Pancreas (tissue), 10 donors: ENCODE measurements around the gene AANAT. TPM values are rescaled to one million over a fixed set of nuclear protein-coding genes. Genes with fewer than 3 reads are reported as not detected.

Experiments
- ATAC-seq, 4 donors: fragments of 200-7000 bp; cut with Tn5 transposase; one replicate each; pipeline versions ENCODE4 v1.8.0 to v1.9.1; 2020; ENCODE audit warnings: mild to moderate bottlenecking in 4 of 4, moderate library complexity in 4 of 4
- DNase-seq, 6 donors: peaks; one replicate each; pipeline ENCODE4 v3.0.0-alpha.2; 2020
- FAIRE-seq: peaks from 2 replicates; lab custom pipeline; 2012; peaks lifted over from hg19 to GRCh38; lab: Jason Lieb, UNC
- H3K27ac ChIP-seq, 4 donors: fragments of 200-600 bp; sonication (generic); 1 replicate in 3 of 4; 2 replicates in 1 of 4; pipeline versions ENCODE4 v1.5.0 to v1.8.0; 2020
- H3K27me3 ChIP-seq, 4 donors: fragments of 200-600 bp; one replicate each; pipeline ENCODE4 v1.8.0; 2021
- H3K36me3 ChIP-seq, 3 donors: fragments of 200-600 bp; sonication (generic) in 1 of 3; one replicate each; pipeline versions ENCODE4 v1.5.0 to v1.8.0; 2020 to 2021
- H3K4me1 ChIP-seq, 3 donors: fragments of 200-600 bp; one replicate each; pipeline ENCODE4 v1.8.0; 2021
- H3K4me3 ChIP-seq, 4 donors: fragments of 200-600 bp; sonication (generic) in 2 of 4; one replicate each; pipeline versions ENCODE4 v1.5.0 to v1.8.0; 2020 to 2021
- H3K9me3 ChIP-seq, 4 donors: fragments of 200-600 bp; one replicate each; pipeline ENCODE4 v1.8.0; 2021
- CTCF ChIP-seq, 4 donors: fragments of 200-600 bp; sonication (generic) in 3 of 4; IDR thresholded peaks; one replicate each; pipeline versions ENCODE4 v1.5.0 to v1.8.0; 2021; ENCODE audit warnings: antibody characterized with exemption in 4 of 4
- WGBS, 2 donors: extraction: QIAGEN DNeasy Blood & Tissue Kit; methylation state at CpG; one replicate each; pipeline ENCODE4 v1.1.7; 2013; 5-methylcytosine and 5-hydroxymethylcytosine counted together
- intact Hi-C, 3 donors: fragments of 100-400 bp; cut with DNase I; formaldehyde crosslinking; loops; one replicate each; pipeline versions ENCODE4 v1.11.1 to v1.14.2; 2022
- polyA plus RNA-seq, 2 donors: library from polyadenylated mRNA; stranded (reverse); fragments of 200-250 nt; gene quantifications; one replicate each; pipeline ENCODE4 v1.2.3, GENCODE V29; 2013
- total RNA-seq, 6 donors: library from RNA; stranded (reverse); fragmentation: NEBNext Ultra II Directional in 4 of 6; extraction: Animal tissue kit (Norgen Biotek cat#: 25700) in 4 of 6; gene quantifications; one replicate each; pipeline versions ENCODE4 v1.2.1 to v1.2.4, GENCODE V29; 2021 to 2023
- donor health status: healthy with polysubstance abuse.
- donor health status: DM: no; HTN: no; CAD: no; lungs with moderate emphysema.
- donor health status: DM: no; HTN: no; CAD: no.
- donor health status: control.
- donor health status: control.
- donor health status: Bipolar disorder and iron deficiency.
- donor health status: DM: yes; HTN: yes; CAD: no.
- donor health status: DM: no; HTN: no; CAD: no.
- donor health status: DM: no; HTN: no; CAD: no.
- donor health status: DM: yes; HTN: yes; CAD: no.

AANAT gene
- total and polyA plus RNA-seq, 8 donors = 0.16 to 0.23 TPM; not detected in 6

GRCh38 chr17:76431509-76431908 is 35.9 kb upstream of the AANAT start:
- WGBS, 2 donors = 94 to 95% methylated on average over 2 of the region's 2 CpGs
- Histone ChIP-seq H3K4me3 (no peak overlapping the region), H3K27me3 (no peaks in the 10 kb centered on the region), H3K36me3 (no peaks in the 10 kb centered on the region), H3K9me3 (no peaks in the 10 kb centered on the region), H3K4me1 (no peaks in the 10 kb centered on the region), H3K27ac (no peak overlapping the region)
- no peak for DNase-seq
- intact Hi-C loops = no loop called here
- FAIRE-seq = no peak
- no peak for ATAC-seq
- no peak for TF ChIP-seq CTCF (IDR thresholded peaks at IDR 0.05)

GRCh38 chr17:76432004-76432403 is 35.4 kb upstream of the AANAT start:
- H3K9me3 ChIP-seq = no peaks in the 10 kb centered on the region
- no peak for FAIRE-seq
- H3K4me1 ChIP-seq = no peaks in the 10 kb centered on the region
- no peak for ATAC-seq
- no peak for DNase-seq
- no peaks in the 10 kb centered on the region for H3K27me3 ChIP-seq
- 72 to 75% methylated on average over 6 of the region's 6 CpGs for WGBS, 2 donors
- H3K36me3 ChIP-seq = no peaks in the 10 kb centered on the region
- no peak for TF ChIP-seq CTCF (IDR thresholded peaks at IDR 0.05)
- intact Hi-C loops = no loop called here
- H3K27ac ChIP-seq = no peak overlapping the region
- H3K4me3 ChIP-seq = no peak overlapping the region

- intact Hi-C loops = no loop called here
- FAIRE-seq = no peak
- Histone ChIP-seq H3K4me3 (no peak overlapping the region), H3K36me3 (no peaks in the 10 kb centered on the region), H3K9me3 (no peaks in the 10 kb centered on the region), H3K27ac (no peak overlapping the region), H3K4me1 (no peaks in the 10 kb centered on the region), H3K27me3 (no peaks in the 10 kb centered on the region)
- TF ChIP-seq CTCF (IDR thresholded peaks at IDR 0.05) = peak in 2 of 4 donors; percentile 17 to 25
- no peak for DNase-seq
- 76 to 77% methylated on average over 3 of the region's 3 CpGs for WGBS, 2 donors
- ATAC-seq = no peak
Measured at GRCh38 chr17:76432712-76433336, 34.6 kb upstream of the AANAT start.

- Histone ChIP-seq H3K9me3 (no peaks in the 10 kb centered on the region), H3K27ac (no peak overlapping the region), H3K36me3 (no peaks in the 10 kb centered on the region), H3K4me1 (no peaks in the 10 kb centered on the region), H3K4me3 (no peak overlapping the region), H3K27me3 (no peaks in the 10 kb centered on the region)
- intact Hi-C loops = no loop called here
- FAIRE-seq (no peak), ATAC-seq (no peak), DNase-seq (no peak)
- WGBS, 2 donors = 95 to 97% methylated on average over 9 of the region's 9 CpGs
- no peak for TF ChIP-seq CTCF (IDR thresholded peaks at IDR 0.05)
Measured at GRCh38 chr17:76433693-76434092, 33.7 kb upstream of the AANAT start.

- no peaks in the 10 kb centered on the region for H3K27me3 ChIP-seq
- H3K36me3 ChIP-seq = no peaks in the 10 kb centered on the region
- no peak overlapping the region for H3K4me3 ChIP-seq
- no peaks in the 10 kb centered on the region for H3K9me3 ChIP-seq
- TF ChIP-seq CTCF (IDR thresholded peaks at IDR 0.05) = no peak
- WGBS, 2 donors = 81 to 82% methylated on average over 7 of the region's 7 CpGs
- intact Hi-C loops = no loop called here
- peak in 2 of 4 donors; percentile 30 to 31 for ATAC-seq
- DNase-seq = no peak
- no peak overlapping the region for H3K27ac ChIP-seq
- H3K4me1 ChIP-seq = no peaks in the 10 kb centered on the region
- FAIRE-seq = no peak
Measured at GRCh38 chr17:76434870-76435269, 32.5 kb upstream of the AANAT start.
